A673 (cell line): ENCODE data around the gene BSN. TPM values are rescaled to one million over a fixed set of nuclear protein-coding genes. Genes with fewer than 3 reads are reported as not detected.
"Not testable (repeated sequence)": the region's sequence is repeated elsewhere in the genome, so short reads cannot be mapped to it uniquely, and the experiment has no call there.

ENCODE experiments used
- BruUV-seq: library from RNA; stranded (reverse); fragments of 400-500 nt; replicated peaks from 2 replicates; lab custom pipeline; 2021; lab: Mats Ljungman, UMichigan
- CTCF ChIA-PET: fragments of 300-600 bp; sonication (Branson Sonifier 250); formaldehyde crosslinking; loops from one replicate; lab custom pipeline; 2022; ENCODE audit warnings: antibody characterized with exemption; lab: Charles Lee
- POLR2A ChIA-PET: fragments of 300-600 bp; sonication (Branson Sonifier 250); formaldehyde crosslinking; loops from one replicate; lab custom pipeline; 2022; ENCODE audit warnings: antibody characterized with exemption; ENCODE audit not compliant: low non-redundant PET; lab: Charles Lee
- DNase-seq: peaks from one replicate; pipeline ENCODE4 v3.0.0-alpha.2; 2015; ENCODE audit warnings: low spot score
- H3K27ac ChIP-seq: fragments of 200-600 bp; sonication (generic); 2 replicates; pipeline ENCODE4 v1.5.1; 2016; ENCODE audit warnings: mixed run types, low read depth, mild to moderate bottlenecking, mixed read lengths, antibody characterized with exemption, low read length; ENCODE audit not compliant: poor library complexity, severe bottlenecking
- H3K27me3 ChIP-seq: fragments of 200-600 bp; sonication (generic); replicated peaks from 2 replicates; pipeline ENCODE4 v1.6.1; 2017; ENCODE audit warnings: mixed run types, low read depth, mild to moderate bottlenecking, mixed read lengths, antibody characterized with exemption, low read length; ENCODE audit not compliant: insufficient read depth, poor library complexity
- H3K36me3 ChIP-seq: fragments of 200-600 bp; sonication (generic); 2 replicates; pipeline ENCODE4 v1.6.1; 2016; ENCODE audit warnings: mixed run types, mild to moderate bottlenecking, mixed read lengths, antibody characterized with exemption, low read length; ENCODE audit not compliant: insufficient read depth, poor library complexity, severe bottlenecking
- H3K4me1 ChIP-seq: fragments of 200-600 bp; sonication (generic); 2 replicates; pipeline ENCODE4 v1.6.1; 2017; ENCODE audit warnings: mixed run types, mild to moderate bottlenecking, mixed read lengths, antibody characterized with exemption, low read length; ENCODE audit not compliant: insufficient read depth, poor library complexity, severe bottlenecking
- H3K4me3 ChIP-seq: fragments of 200-600 bp; sonication (generic); 2 replicates; pipeline ENCODE4 v1.5.1; 2016; ENCODE audit warnings: low read depth, mixed run types, mild to moderate bottlenecking, mixed read lengths, low read length; ENCODE audit not compliant: poor library complexity, severe bottlenecking
- H3K9me3 ChIP-seq: fragments of 200-600 bp; sonication (generic); 2 replicates; pipeline ENCODE4 v1.6.1; 2016; ENCODE audit warnings: mixed run types, low read depth, mild to moderate bottlenecking, mixed read lengths, antibody characterized with exemption, low read length; ENCODE audit not compliant: poor library complexity, severe bottlenecking
- EZH2 ChIP-seq: fragments of 200-600 bp; sonication (generic); IDR thresholded peaks from 2 replicates; pipeline ENCODE4 v1.6.1; 2017; ENCODE audit warnings: borderline replicate concordance, low read depth, mild to moderate bottlenecking, mixed read lengths, antibody characterized with exemption, low read length; ENCODE audit not compliant: poor library complexity, severe bottlenecking
- intact Hi-C: fragments of 100-400 bp; cut with micrococcal nuclease; formaldehyde crosslinking; loops from one replicate; pipeline ENCODE4 v1.10.0; 2022; ENCODE audit not compliant: unreplicated experiment
- total RNA-seq: library from RNA; stranded (reverse); gene quantifications from 2 replicates; pipeline ENCODE4 v1.2.3, GENCODE V29; 2021
- TF ChIP-seq, protein P1 (sequence below): fragments of 300-800, 200-600 bp; sonication (generic); conservative IDR thresholded peaks from 2 replicates; pipeline ENCODE4 v1.5.1; 2017; ENCODE audit warnings: low read depth, mild to moderate bottlenecking, antibody characterized with exemption, low read length, moderate library complexity, mixed read lengths

The BSN gene
- total RNA-seq, 1 experiment from 2014 or later, result 1.4 TPM

DNA sequence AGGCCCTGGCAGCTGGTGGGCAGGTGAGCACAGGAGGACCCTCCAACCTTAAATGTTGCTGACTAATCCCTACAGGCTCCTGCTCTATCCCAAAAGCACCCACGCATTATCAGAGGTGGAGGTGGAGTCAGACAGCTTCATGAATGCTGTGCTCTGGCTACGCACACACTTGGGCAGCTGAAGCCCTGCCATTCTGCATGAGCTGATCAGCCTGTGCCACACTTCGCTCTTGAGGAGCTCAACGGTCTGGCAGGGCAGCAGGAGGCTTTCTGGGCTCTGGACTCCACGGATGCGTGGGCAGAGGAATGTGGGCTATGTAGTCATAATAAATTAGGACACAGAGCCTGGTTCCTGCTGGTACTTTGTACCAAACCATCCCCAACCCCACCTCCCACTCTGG is 128.9 kb downstream of the BSN start:
- no peak overlapping the region for H3K4me3 ChIP-seq
- ChIA-PET CTCF (no interaction called here), POLR2A (no interaction called here)
- no peaks in the 10 kb centered on the region for H3K27me3 ChIP-seq
- H3K27ac ChIP-seq, result no peak overlapping the region
- H3K36me3 ChIP-seq, result no peaks in the 10 kb centered on the region
- BruUV-seq, result TSS peak; percentile 25
- no peak for DNase-seq
- no peak for TF ChIP-seq EZH2
- TF ChIP-seq, protein P1, sequence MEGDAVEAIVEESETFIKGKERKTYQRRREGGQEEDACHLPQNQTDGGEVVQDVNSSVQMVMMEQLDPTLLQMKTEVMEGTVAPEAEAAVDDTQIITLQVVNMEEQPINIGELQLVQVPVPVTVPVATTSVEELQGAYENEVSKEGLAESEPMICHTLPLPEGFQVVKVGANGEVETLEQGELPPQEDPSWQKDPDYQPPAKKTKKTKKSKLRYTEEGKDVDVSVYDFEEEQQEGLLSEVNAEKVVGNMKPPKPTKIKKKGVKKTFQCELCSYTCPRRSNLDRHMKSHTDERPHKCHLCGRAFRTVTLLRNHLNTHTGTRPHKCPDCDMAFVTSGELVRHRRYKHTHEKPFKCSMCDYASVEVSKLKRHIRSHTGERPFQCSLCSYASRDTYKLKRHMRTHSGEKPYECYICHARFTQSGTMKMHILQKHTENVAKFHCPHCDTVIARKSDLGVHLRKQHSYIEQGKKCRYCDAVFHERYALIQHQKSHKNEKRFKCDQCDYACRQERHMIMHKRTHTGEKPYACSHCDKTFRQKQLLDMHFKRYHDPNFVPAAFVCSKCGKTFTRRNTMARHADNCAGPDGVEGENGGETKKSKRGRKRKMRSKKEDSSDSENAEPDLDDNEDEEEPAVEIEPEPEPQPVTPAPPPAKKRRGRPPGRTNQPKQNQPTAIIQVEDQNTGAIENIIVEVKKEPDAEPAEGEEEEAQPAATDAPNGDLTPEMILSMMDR, result no peak
- intact Hi-C loops, result no loop called here
- no peaks in the 10 kb centered on the region for H3K4me1 ChIP-seq
- H3K9me3 ChIP-seq, result no peaks in the 10 kb centered on the region

DNA sequence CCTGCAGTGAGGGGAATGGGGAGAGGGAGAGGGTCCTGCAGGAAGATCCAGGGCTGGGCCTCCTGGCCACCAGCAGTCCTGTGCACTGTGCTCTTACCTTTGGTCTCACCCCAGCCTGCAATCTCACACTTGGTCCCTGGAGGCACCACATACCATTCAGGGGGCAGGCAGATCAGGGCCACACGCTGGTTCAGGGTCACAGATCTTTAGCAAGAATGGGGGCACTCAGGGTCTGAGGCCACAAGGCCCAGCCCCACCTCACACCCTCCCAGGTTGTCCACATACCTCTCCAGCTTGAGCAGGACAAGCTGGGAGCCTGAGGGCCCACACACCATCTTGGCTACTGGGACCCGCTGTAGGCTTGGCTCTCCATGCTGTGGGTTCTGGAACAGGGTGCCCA is 130.2 kb downstream of the BSN start:
- POLR2A ChIA-PET, H3K36me3 ChIP-seq, DNase-seq, intact Hi-C loops, CTCF ChIA-PET, H3K4me1 ChIP-seq, H3K27me3 ChIP-seq, H3K9me3 ChIP-seq, H3K27ac ChIP-seq, BruUV-seq, H3K4me3 ChIP-seq: not testable (repeated sequence)

DNA sequence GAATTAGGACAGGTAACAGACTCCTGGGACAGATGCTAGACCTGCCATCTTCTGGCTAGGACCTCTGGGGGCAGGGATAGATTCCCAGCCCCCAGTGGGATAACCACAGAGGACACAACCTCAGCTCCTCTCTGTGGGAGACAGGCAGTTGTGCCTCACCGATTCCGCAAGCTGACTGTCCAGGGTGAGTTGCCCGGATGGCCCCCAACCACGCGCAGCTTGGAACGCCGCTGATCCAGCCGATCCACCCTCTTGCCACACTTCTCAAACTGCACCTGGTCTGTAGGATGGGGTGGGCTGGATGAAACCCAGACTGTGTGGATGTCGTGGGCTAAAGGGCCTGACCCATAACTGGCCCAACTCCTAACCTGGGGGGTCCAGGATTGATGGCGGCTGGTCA is 130.8 kb downstream of the BSN start:
- intact Hi-C loops, H3K36me3 ChIP-seq, POLR2A ChIA-PET, H3K27me3 ChIP-seq, DNase-seq, H3K4me3 ChIP-seq, H3K4me1 ChIP-seq, H3K9me3 ChIP-seq, BruUV-seq, H3K27ac ChIP-seq, CTCF ChIA-PET: not testable (repeated sequence)

DNA sequence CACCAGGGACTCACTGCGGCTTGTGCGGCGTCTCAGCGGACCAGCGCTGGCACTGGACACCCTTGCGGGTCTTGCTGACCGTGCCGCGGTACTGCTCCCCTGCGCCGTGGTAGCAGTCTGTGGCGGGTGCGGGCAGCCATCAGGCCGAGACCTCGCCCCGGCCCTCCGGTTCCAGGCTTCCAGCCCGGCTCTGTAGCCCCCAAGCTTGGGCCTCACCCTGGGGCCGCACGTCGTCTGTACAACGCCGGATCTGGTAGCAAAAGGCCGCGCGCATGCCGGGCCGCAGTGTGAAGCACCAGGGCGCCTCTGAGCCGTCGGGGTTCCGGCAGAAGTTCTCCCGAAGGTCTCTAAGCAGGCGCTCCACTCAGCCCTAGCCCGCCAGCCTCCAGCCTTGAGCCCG is 131.6 kb downstream of the BSN start:
- H3K36me3 ChIP-seq, H3K27me3 ChIP-seq, DNase-seq, BruUV-seq, H3K4me3 ChIP-seq, H3K9me3 ChIP-seq, CTCF ChIA-PET, H3K27ac ChIP-seq, intact Hi-C loops, POLR2A ChIA-PET, H3K4me1 ChIP-seq: not testable (repeated sequence)

DNA sequence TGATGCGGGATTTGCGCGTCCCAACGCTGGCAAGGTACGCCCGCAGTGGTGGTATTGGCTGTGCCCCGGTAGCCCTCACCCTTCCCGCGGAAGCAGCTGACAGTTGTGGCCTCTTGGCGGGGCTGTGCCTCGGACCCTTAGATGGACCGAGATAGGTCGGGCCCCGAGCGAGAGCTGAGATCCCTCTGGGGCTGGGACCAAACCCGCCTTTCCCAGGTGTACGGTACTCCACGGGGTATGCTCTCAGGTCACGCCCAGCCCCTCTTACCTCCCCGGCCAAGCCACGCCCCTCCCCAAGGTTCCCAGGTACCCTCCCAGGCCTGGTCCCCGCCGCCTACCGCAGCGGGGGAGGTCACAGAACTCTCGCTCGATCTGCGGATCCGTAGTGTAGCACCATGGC is 132.1 kb downstream of the BSN start:
- H3K36me3 ChIP-seq, intact Hi-C loops, H3K9me3 ChIP-seq, DNase-seq, H3K4me1 ChIP-seq, POLR2A ChIA-PET, H3K27ac ChIP-seq, CTCF ChIA-PET, H3K27me3 ChIP-seq, BruUV-seq: not testable (repeated sequence)
- peak overlapping the region; percentile 12 for H3K4me3 ChIP-seq

DNA sequence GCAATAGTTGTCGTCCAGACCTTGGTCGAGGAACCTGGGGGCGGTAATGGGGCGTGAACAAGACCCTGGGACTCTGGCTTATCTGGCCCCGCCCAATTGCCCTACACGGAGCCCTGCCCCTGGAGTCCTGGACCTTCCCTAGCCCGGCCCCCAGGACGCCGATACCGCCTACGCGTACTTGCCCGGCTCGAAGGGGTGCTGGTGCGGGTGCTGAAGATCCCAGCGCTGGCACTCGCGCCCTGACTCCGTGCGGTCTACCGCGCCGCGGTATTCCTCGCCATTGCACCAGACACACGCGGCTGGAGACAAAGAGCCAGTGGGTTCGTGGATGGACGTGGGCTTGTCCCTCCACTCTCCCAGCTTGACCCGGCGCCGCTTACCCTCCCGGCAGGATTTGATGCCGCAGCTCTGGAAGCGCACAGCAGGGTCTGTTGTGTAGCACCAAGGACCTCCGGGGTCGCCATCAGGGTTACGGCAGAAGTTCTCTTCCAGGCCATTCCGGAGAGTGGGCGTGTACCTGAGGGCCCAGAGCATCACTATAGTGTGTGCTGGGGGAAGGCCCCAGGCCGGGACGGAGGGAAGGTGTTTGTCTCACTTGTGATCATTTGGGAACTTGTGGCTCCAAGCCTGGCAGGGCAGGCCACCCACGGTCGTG is 132.6 kb downstream of the BSN start:
- H3K9me3 ChIP-seq, H3K4me1 ChIP-seq, POLR2A ChIA-PET, intact Hi-C loops, BruUV-seq, H3K36me3 ChIP-seq, H3K27ac ChIP-seq, CTCF ChIA-PET, H3K27me3 ChIP-seq: not testable (repeated sequence)
- DNase-seq, result peak; percentile 29
- peak overlapping the region; percentile 12 for H3K4me3 ChIP-seq

DNA sequence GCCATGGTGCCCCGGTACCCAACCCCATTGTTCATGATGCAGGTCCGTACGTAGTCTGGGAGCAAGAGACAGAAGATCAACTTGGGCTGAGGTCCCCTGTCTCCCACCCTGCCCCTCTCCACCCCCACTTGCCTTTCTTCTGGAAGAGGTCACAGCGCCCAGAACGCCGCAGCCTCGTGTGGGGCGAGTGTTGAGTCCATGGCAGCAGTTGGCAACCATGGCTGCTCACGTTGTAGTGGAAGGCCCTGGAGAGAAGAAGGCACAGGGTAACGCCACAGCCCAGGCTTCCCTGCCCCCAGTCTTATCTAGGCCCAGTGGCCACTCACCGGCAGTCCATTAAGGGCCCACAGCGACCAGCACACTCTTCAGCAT is 133.1 kb downstream of the BSN start:
- intact Hi-C loops, H3K27me3 ChIP-seq, H3K4me3 ChIP-seq, H3K4me1 ChIP-seq, CTCF ChIA-PET, H3K27ac ChIP-seq, POLR2A ChIA-PET, DNase-seq, H3K36me3 ChIP-seq, BruUV-seq, H3K9me3 ChIP-seq: not testable (repeated sequence)
